ENCODE results near the gene CCDC195. TPM values are rescaled to one million over a fixed set of nuclear protein-coding genes. Genes with fewer than 3 reads are reported as not detected.

The CCDC195 gene
- total and polyA plus RNA-seq, 2 experiments from 2014 or later = not detected

DNA sequence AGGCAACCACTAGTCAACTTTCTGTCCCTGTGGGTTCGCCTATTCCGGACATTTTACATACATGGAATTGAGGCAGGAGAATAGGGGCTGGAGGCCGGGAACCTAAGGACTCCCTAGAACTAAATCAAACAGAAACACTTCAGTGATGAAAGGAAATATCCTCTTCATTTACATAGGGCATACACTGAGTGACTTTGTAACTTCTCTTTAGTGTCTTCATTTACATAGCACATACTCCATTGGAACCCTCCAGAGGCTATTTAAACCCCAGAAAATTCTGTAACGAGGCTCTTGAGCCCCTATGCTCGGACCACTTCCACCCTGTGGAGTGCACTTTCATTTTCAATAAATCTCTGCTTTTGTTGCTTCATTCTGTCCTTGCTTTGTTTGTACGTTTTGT lies 56.5 kb downstream of the CCDC195 start (continued):
- TF ChIP-seq, protein P1, sequence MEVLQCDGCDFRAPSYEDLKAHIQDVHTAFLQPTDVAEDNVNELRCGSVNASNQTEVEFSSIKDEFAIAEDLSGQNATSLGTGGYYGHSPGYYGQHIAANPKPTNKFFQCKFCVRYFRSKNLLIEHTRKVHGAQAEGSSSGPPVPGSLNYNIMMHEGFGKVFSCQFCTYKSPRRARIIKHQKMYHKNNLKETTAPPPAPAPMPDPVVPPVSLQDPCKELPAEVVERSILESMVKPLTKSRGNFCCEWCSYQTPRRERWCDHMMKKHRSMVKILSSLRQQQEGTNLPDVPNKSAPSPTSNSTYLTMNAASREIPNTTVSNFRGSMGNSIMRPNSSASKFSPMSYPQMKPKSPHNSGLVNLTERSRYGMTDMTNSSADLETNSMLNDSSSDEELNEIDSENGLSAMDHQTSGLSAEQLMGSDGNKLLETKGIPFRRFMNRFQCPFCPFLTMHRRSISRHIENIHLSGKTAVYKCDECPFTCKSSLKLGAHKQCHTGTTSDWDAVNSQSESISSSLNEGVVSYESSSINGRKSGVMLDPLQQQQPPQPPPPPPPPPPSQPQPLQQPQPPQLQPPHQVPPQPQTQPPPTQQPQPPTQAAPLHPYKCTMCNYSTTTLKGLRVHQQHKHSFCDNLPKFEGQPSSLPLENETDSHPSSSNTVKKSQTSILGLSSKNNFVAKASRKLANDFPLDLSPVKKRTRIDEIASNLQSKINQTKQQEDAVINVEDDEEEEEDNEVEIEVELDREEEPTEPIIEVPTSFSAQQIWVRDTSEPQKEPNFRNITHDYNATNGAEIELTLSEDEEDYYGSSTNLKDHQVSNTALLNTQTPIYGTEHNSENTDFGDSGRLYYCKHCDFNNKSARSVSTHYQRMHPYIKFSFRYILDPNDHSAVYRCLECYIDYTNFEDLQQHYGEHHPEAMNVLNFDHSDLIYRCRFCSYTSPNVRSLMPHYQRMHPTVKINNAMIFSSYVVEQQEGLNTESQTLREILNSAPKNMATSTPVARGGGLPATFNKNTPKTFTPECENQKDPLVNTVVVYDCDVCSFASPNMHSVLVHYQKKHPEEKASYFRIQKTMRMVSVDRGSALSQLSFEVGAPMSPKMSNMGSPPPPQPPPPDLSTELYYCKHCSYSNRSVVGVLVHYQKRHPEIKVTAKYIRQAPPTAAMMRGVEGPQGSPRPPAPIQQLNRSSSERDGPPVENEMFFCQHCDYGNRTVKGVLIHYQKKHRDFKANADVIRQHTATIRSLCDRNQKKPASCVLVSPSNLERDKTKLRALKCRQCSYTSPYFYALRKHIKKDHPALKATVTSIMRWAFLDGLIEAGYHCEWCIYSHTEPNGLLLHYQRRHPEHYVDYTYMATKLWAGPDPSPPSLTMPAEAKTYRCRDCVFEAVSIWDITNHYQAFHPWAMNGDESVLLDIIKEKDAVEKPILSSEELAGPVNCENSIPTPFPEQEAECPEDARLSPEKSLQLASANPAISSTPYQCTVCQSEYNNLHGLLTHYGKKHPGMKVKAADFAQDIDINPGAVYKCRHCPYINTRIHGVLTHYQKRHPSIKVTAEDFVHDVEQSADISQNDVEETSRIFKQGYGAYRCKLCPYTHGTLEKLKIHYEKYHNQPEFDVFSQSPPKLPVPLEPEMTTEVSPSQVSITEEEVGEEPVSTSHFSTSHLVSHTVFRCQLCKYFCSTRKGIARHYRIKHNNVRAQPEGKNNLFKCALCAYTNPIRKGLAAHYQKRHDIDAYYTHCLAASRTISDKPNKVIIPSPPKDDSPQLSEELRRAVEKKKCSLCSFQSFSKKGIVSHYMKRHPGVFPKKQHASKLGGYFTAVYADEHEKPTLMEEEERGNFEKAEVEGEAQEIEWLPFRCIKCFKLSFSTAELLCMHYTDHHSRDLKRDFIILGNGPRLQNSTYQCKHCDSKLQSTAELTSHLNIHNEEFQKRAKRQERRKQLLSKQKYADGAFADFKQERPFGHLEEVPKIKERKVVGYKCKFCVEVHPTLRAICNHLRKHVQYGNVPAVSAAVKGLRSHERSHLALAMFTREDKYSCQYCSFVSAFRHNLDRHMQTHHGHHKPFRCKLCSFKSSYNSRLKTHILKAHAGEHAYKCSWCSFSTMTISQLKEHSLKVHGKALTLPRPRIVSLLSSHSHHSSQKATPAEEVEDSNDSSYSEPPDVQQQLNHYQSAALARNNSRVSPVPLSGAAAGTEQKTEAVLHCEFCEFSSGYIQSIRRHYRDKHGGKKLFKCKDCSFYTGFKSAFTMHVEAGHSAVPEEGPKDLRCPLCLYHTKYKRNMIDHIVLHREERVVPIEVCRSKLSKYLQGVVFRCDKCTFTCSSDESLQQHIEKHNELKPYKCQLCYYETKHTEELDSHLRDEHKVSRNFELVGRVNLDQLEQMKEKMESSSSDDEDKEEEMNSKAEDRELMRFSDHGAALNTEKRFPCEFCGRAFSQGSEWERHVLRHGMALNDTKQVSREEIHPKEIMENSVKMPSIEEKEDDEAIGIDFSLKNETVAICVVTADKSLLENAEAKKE (CRISPR knock-in tag; IDR thresholded peaks at IDR 0.05) = no peak
- TF ChIP-seq, protein P2, sequence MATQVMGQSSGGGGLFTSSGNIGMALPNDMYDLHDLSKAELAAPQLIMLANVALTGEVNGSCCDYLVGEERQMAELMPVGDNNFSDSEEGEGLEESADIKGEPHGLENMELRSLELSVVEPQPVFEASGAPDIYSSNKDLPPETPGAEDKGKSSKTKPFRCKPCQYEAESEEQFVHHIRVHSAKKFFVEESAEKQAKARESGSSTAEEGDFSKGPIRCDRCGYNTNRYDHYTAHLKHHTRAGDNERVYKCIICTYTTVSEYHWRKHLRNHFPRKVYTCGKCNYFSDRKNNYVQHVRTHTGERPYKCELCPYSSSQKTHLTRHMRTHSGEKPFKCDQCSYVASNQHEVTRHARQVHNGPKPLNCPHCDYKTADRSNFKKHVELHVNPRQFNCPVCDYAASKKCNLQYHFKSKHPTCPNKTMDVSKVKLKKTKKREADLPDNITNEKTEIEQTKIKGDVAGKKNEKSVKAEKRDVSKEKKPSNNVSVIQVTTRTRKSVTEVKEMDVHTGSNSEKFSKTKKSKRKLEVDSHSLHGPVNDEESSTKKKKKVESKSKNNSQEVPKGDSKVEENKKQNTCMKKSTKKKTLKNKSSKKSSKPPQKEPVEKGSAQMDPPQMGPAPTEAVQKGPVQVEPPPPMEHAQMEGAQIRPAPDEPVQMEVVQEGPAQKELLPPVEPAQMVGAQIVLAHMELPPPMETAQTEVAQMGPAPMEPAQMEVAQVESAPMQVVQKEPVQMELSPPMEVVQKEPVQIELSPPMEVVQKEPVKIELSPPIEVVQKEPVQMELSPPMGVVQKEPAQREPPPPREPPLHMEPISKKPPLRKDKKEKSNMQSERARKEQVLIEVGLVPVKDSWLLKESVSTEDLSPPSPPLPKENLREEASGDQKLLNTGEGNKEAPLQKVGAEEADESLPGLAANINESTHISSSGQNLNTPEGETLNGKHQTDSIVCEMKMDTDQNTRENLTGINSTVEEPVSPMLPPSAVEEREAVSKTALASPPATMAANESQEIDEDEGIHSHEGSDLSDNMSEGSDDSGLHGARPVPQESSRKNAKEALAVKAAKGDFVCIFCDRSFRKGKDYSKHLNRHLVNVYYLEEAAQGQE (IDR thresholded peaks at IDR 0.05; ENCODE audit: unreplicated experiment) = no peak

DNA sequence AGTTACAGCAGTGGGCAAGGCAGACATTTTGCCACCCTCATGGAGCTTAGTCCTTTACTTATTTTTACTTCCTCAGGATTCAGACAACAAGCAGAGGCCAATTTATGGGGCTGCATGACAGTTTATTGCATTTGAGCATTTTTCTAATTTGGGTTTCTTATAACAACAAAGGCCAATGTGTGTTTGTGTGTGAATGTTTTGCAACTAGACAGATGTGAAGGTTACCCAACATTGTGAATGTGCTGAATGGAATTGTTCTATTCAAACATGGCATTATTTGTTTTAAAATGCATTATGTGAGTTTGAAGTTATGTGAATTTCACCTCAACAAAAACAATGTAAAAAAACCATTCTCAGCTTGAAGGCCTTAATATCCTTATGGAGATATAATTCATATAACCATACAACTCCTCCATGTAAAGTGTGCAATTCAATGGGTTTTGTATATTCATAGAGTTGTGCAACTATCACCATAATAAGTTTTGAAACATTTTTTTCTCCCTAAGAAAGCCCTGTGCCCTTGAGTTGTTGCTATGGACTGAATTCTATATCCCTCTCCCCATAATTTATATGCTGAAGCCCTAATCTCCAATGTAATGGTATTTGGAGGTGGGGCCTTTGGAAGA lies 57.3 kb downstream of the CCDC195 start:
- no peaks in the 10 kb centered on the region for H3K4me1 Mint-ChIP-seq
- no peaks in the 10 kb centered on the region for H4K20me1 ChIP-seq (replicated peaks; ENCODE audit: insufficient read depth)
- TF ChIP-seq EZH2 (IDR thresholded peaks at IDR 0.05; ENCODE audit: low read depth, unreplicated experiment) = no peak
- TF ChIP-seq, protein P1 (CRISPR knock-in tag; IDR thresholded peaks at IDR 0.05) = no peak

More for the DNA sequence above, 57.3 kb downstream of the CCDC195 start:
- H3K9me3 Mint-ChIP-seq = peaks cover 56% of the 10 kb centered on the region
- Histone ChIP-seq H3K27ac (ENCODE audit: low read depth) (no peak overlapping the region), H3K27me3 (ENCODE audit: insufficient read depth) (no peaks in the 10 kb centered on the region), H2AFZ (no peak overlapping the region), H3K4me1 (ENCODE audit: insufficient read depth) (no peaks in the 10 kb centered on the region), H3K36me3 (ENCODE audit: insufficient read depth) (peaks cover 10% of the 10 kb centered on the region), H3K79me2 (replicated peaks; ENCODE audit: insufficient read depth) (no peaks in the 10 kb centered on the region), H3K9me2 (ENCODE audit: insufficient read depth) (no peaks in the 10 kb centered on the region), H3K4me3 (no peak overlapping the region), H3K4me2 (no peak overlapping the region), H3F3A (replicated peaks; ENCODE audit: low read depth) (no peaks in the 10 kb centered on the region)
- ATAC-seq = no peak
- no peak overlapping the region for H3K27ac Mint-ChIP-seq
- peaks cover 42% of the 10 kb centered on the region for H3K36me3 Mint-ChIP-seq (ENCODE audit: low read depth)
- DNase-seq (ENCODE audit: low spot score) = no peak
- no peak overlapping the region for H3K4me3 Mint-ChIP-seq
- H3K27me3 Mint-ChIP-seq (ENCODE audit: insufficient read depth, low read depth, poor library complexity) = peaks cover 8% of the 10 kb centered on the region
